Fibroblast of lung (primary cell): ENCODE measurements around the gene RCCD1.

ENCODE experiments used
- EZH2 ChIP-seq: IDR thresholded peaks from 2 replicates; pipeline ENCODE4 v1.5.1; 2012; ENCODE audit warnings: low read length, control low read depth, mild to moderate bottlenecking; ENCODE audit errors: missing control alignments
- TF ChIP-seq, protein P1 (sequence below), 2 donors: IDR thresholded peaks in 1 of 2; conservative IDR thresholded peaks in 1 of 2; 1 replicate in 1 of 2; 2 replicates in 1 of 2; pipeline ENCODE4 v1.5.1; 2011 to 2012; ENCODE audit warnings: low read length in 2 of 2, control low read depth in 1 of 2, inconsistent platforms in 1 of 2, low read depth in 1 of 2, mild to moderate bottlenecking in 1 of 2

DNA sequence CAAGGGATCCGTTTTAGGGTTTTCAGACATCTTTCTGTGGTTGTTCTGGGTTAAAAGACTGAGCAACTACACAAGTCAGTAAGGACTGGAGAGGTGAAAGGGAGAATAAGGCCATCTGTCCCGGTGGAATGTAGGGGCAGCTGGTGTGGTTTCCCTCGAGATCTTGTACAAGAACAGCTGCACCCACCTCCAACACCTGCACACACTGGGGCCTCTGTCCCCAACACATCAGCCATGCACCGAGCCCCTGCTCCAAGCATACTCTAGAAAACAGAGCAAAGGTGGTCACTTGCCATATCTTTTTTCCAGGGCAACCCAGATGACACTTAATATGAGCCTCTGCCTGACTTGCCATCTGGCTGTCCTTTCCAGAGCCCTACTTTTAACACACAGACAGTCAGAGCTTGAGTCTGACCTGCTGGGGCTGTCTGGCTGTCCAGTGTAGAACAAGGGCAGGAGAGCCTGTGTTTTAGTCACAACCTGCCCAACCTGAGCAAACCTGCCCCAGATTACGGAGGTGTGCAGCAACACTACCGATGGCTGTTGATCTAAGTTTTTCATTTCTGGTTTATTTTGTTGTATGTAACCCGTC is 39.4 kb upstream of the RCCD1 start:
- TF ChIP-seq, protein P1, sequence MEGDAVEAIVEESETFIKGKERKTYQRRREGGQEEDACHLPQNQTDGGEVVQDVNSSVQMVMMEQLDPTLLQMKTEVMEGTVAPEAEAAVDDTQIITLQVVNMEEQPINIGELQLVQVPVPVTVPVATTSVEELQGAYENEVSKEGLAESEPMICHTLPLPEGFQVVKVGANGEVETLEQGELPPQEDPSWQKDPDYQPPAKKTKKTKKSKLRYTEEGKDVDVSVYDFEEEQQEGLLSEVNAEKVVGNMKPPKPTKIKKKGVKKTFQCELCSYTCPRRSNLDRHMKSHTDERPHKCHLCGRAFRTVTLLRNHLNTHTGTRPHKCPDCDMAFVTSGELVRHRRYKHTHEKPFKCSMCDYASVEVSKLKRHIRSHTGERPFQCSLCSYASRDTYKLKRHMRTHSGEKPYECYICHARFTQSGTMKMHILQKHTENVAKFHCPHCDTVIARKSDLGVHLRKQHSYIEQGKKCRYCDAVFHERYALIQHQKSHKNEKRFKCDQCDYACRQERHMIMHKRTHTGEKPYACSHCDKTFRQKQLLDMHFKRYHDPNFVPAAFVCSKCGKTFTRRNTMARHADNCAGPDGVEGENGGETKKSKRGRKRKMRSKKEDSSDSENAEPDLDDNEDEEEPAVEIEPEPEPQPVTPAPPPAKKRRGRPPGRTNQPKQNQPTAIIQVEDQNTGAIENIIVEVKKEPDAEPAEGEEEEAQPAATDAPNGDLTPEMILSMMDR (conservative IDR thresholded peaks at IDR 0.05 in 1 of 2, IDR thresholded peaks at IDR 0.05 in 1 of 2; ENCODE audit: low read depth in 1 of 2, low read length in 2 of 2) = no peak
- TF ChIP-seq EZH2 = no peak
